ENCODE data around the gene DPEP3. TPM values are rescaled to one million over a fixed set of nuclear protein-coding genes. Genes with fewer than 3 reads are reported as not detected.

DPEP3 gene
- total RNA-seq, 2 experiments from 2014 or later, result 0.16 to 0.25 TPM

GRCh38 chr16:67988675-67989074 lies 8.4 kb upstream of the DPEP3 start:
- no peak for TF ChIP-seq CTCF (IDR thresholded peaks at IDR 0.05)
- Mint-ChIP-seq H3K9me3 (no peaks in the 10 kb centered on the region), H3K36me3 (ENCODE audit: low read depth) (no peaks in the 10 kb centered on the region), H3K4me3 (no peak overlapping the region), H3K27me3 (no peaks in the 10 kb centered on the region), H3K27ac (no peak overlapping the region), H3K4me1 (ENCODE audit: low read depth) (peaks cover 24% of the 10 kb centered on the region)
- ATAC-seq (no peak), DNase-seq (no peak)
- POLR2A ChIA-PET, result interaction anchor here (1.0 to 1.4 kb wide), 2 partner anchors 10 to 11 kb away, joined by 3 to 4 read pairs; partner anchors contain the start of gene DPEP2
- intact Hi-C loops (cut with micrococcal nuclease), result no loop called here
- CTCF ChIA-PET, result interaction anchor here (0.7 to 1.4 kb wide), 4 partner anchors 8 to 52 kb away, joined by 3 to 4 read pairs (median 3); no protein-coding TSS in a partner anchor

- Mint-ChIP-seq H3K9me3 (no peaks in the 10 kb centered on the region), H3K4me3 (no peak overlapping the region), H3K27me3 (no peaks in the 10 kb centered on the region), H3K27ac (peak overlapping the region; percentile 26), H3K36me3 (ENCODE audit: low read depth) (no peaks in the 10 kb centered on the region), H3K4me1 (ENCODE audit: low read depth) (peaks cover 25% of the 10 kb centered on the region)
- POLR2A ChIA-PET, result interaction anchor here (0.7 to 1.0 kb wide), 2 partner anchors 9 to 17 kb away, joined by 3 read pairs; no protein-coding TSS in a partner anchor
- intact Hi-C loops (cut with micrococcal nuclease), result no loop called here
- DNase-seq, result no peak
- ATAC-seq, result no peak
- TF ChIP-seq CTCF (IDR thresholded peaks at IDR 0.05), result no peak
- CTCF ChIA-PET, result interaction anchor here (1.2 to 1.4 kb wide), 2 partner anchors 53 to 171 kb away, joined by 3 to 4 read pairs; no protein-coding TSS in a partner anchor
Observed at GRCh38 chr16:67987460-67988160, 7.3 kb upstream of the DPEP3 start.

- ATAC-seq (no peak), DNase-seq (no peak)
- intact Hi-C loops (cut with micrococcal nuclease), result no loop called here
- ChIA-PET POLR2A (interaction anchor here (1.3 to 1.4 kb wide), 2 partner anchors 12 to 241 kb away, joined by 3 to 6 read pairs; partner anchors contain the start of gene DPEP2), CTCF (interaction anchor here (1.2 kb wide), 1 partner anchor 170 kb away, joined by 4 read pairs; no protein-coding TSS in a partner anchor)
- Mint-ChIP-seq H3K36me3 (ENCODE audit: low read depth) (no peaks in the 10 kb centered on the region), H3K4me1 (ENCODE audit: low read depth) (peaks cover 21% of the 10 kb centered on the region), H3K27me3 (no peaks in the 10 kb centered on the region), H3K9me3 (no peaks in the 10 kb centered on the region), H3K27ac (no peak overlapping the region), H3K4me3 (no peak overlapping the region)
- TF ChIP-seq CTCF (IDR thresholded peaks at IDR 0.05), result no peak
Observed at GRCh38 chr16:67986949-67987348, 6.7 kb upstream of the DPEP3 start.

GRCh38 chr16:67982011-67982696 lies 1.9 kb upstream of the DPEP3 start:
- H3K36me3 Mint-ChIP-seq (ENCODE audit: low read depth), result no peaks in the 10 kb centered on the region
- no peaks in the 10 kb centered on the region for H3K9me3 Mint-ChIP-seq
- ATAC-seq, result no peak
- no peak for TF ChIP-seq CTCF (IDR thresholded peaks at IDR 0.05)
- no peak for DNase-seq
- peaks cover 21% of the 10 kb centered on the region for H3K4me1 Mint-ChIP-seq (ENCODE audit: low read depth)
- intact Hi-C loops (cut with micrococcal nuclease), result no loop called here
- H3K27ac Mint-ChIP-seq, result no peak overlapping the region
- ChIA-PET CTCF (interaction anchor here (0.8 to 2.4 kb wide), 7 partner anchors 10 to 246 kb away, joined by 3 to 6 read pairs (median 3); no protein-coding TSS in a partner anchor), POLR2A (no interaction called here)
- no peaks in the 10 kb centered on the region for H3K27me3 Mint-ChIP-seq
- no peak overlapping the region for H3K4me3 Mint-ChIP-seq

All from activated CD8-positive, alpha-beta T cell treated with anti-CD3 and anti-CD28 coated beads for 36 hours (primary cell).